Body of pancreas (tissue), 4 donors: Measurements from ENCODE around the gene RBM4B. TPM values are rescaled to one million over a fixed set of nuclear protein-coding genes. Genes with fewer than 3 reads are reported as not detected.

Source experiments
- ATAC-seq: fragments of 150-250 bp; one replicate; pipeline ENCODE4 v1.9.1; 2016
- DNase-seq, 4 donors: peaks; one replicate each; pipeline ENCODE4 v3.0.0-alpha.2; 2019
- H3K27ac ChIP-seq, 4 donors: fragments of 200-600 bp; sonication (generic); 1 replicate in 3 of 4; 2 replicates in 1 of 4; pipeline versions ENCODE4 v1.5.1 to v1.6.1; 2016 to 2019; ENCODE audit warnings: mild to moderate bottlenecking in 1 of 4, mixed read lengths in 1 of 4, moderate library complexity in 1 of 4
- H3K27me3 ChIP-seq, 2 donors: fragments of 200-600 bp; sonication (generic); one replicate each; pipeline ENCODE4 v1.6.0; 2016; ENCODE audit warnings: mild to moderate bottlenecking in 1 of 2
- H3K36me3 ChIP-seq, 2 donors: fragments of 200-600 bp; sonication (generic); replicated peaks in 1 of 2; 2 replicates each; pipeline ENCODE4 v1.5.1; 2016; ENCODE audit warnings: low read depth in 2 of 2; ENCODE audit not compliant: insufficient read depth in 1 of 2
- H3K4me1 ChIP-seq: fragments of 200-600 bp; sonication (generic); one replicate; pipeline ENCODE4 v1.6.0; 2016
- H3K4me3 ChIP-seq, 2 donors: fragments of 200-600 bp; sonication (generic); 1 replicate in 1 of 2; 2 replicates in 1 of 2; pipeline ENCODE4 v1.5.1; 2016 to 2019
- H3K9me3 ChIP-seq, 3 donors: fragments of 200-600 bp; sonication (generic); 1 replicate in 2 of 3; 2 replicates in 1 of 3; pipeline ENCODE4 v1.5.1; 2016
- POLR2A ChIP-seq, 3 donors: fragments of 450-650 bp; IDR thresholded peaks; one replicate each; pipeline ENCODE4 v1.6.1; 2016; ENCODE audit warnings: antibody characterized with exemption in 3 of 3, mild to moderate bottlenecking in 2 of 3
- WGBS, 2 donors: methylation state at CpG; one replicate each; pipeline ENCODE4 v1.1.5; 2017; 5-methylcytosine and 5-hydroxymethylcytosine counted together
- intact Hi-C: fragments of 100-400 bp; cut with DNase I; formaldehyde crosslinking; loops from one replicate; pipeline ENCODE4 v1.15.1; 2023
- total RNA-seq, 2 donors: library from RNA; depleted of rRNA; stranded (reverse); fragments of >200 nt; gene quantifications; one replicate each; pipeline ENCODE4 v1.1.0, GENCODE V29; 2016
- TF ChIP-seq, protein P1 (sequence below), 7 experiments: fragments of 450-650 bp in 4 of 7; fragments of 200-600 bp in 3 of 7; sonication (generic) in 3 of 7; IDR thresholded peaks; one replicate each; pipeline ENCODE4 v1.5.1; 2016 to 2019; ENCODE audit warnings: antibody characterized with exemption in 7 of 7

Gene RBM4B
- total RNA-seq, 2 donors from 2014 or later: 13.2 to 22.6 TPM

DNA sequence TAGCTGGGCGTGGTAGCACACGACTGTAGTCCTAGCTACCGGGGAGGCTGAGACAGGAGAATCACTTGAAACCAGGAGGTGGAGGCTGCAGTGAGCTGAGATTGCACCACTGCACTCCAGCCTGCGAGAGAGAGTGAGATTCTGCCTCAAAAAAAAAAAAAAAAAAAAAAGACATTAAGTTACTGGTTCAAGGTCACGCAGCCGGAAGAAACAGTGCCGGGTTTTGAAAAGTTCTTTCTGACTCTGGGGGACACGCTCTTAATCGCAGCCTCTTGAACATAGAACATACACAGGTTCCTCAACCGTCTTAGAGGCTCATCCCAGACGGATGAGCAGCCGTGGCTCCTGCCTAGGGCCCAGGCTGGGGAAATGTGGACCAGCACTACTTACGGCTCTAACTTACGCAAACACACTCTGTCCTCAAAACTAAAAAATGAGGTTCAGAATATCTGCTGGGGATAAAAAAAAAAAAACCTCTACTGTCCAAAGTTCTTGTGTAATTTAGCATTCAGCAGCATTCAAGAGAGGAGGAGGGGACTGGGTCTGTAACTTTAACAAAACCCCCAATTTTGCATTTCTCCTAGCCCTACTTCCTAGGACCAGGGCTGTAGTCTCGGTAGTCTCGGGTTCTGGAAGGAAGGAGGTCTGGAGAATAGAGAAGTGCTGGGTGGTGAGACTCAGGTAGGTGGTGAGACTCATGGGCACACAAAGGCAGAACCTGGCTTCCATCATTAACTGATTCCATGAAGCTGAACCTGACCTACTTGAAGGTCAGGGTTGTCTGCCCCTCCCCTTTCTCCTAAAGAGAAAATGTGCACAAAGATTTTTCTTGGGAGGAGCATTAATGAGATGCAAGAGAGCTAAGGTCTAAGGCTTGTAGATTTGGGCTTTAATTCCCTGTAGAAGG, 45.3 kb upstream of the RBM4B start:
- intact Hi-C loops: no loop called here
- peaks cover 45% of the 10 kb centered on the region for H3K4me1 ChIP-seq
- TF ChIP-seq, protein P1, sequence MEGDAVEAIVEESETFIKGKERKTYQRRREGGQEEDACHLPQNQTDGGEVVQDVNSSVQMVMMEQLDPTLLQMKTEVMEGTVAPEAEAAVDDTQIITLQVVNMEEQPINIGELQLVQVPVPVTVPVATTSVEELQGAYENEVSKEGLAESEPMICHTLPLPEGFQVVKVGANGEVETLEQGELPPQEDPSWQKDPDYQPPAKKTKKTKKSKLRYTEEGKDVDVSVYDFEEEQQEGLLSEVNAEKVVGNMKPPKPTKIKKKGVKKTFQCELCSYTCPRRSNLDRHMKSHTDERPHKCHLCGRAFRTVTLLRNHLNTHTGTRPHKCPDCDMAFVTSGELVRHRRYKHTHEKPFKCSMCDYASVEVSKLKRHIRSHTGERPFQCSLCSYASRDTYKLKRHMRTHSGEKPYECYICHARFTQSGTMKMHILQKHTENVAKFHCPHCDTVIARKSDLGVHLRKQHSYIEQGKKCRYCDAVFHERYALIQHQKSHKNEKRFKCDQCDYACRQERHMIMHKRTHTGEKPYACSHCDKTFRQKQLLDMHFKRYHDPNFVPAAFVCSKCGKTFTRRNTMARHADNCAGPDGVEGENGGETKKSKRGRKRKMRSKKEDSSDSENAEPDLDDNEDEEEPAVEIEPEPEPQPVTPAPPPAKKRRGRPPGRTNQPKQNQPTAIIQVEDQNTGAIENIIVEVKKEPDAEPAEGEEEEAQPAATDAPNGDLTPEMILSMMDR (IDR thresholded peaks at IDR 0.05): no peak
- TF ChIP-seq POLR2A (IDR thresholded peaks at IDR 0.05): no peak
- no peak overlapping the region for H3K27ac ChIP-seq
- H3K27me3 ChIP-seq: no peaks in the 10 kb centered on the region
- no peaks in the 10 kb centered on the region for H3K36me3 ChIP-seq
- ATAC-seq (no peak), DNase-seq (no peak)
- no peaks in the 10 kb centered on the region for H3K9me3 ChIP-seq
- WGBS, 2 donors: 68 to 71% methylated on average over 16 of the region's 16 CpGs
- H3K4me3 ChIP-seq: no peak overlapping the region

- Histone ChIP-seq H3K27ac (no peak overlapping the region), H3K36me3 (no peaks in the 10 kb centered on the region), H3K4me1 (peaks cover 49% of the 10 kb centered on the region), H3K27me3 (no peaks in the 10 kb centered on the region), H3K4me3 (no peak overlapping the region), H3K9me3 (no peaks in the 10 kb centered on the region)
- intact Hi-C loops: no loop called here
- DNase-seq (no peak), ATAC-seq (no peak)
- WGBS, 2 donors: 91 to 93% methylated on average over 9 of the region's 9 CpGs
- TF ChIP-seq, protein P1 (IDR thresholded peaks at IDR 0.05): no peak
- TF ChIP-seq POLR2A (IDR thresholded peaks at IDR 0.05): no peak
Observed at GRCh38 chr11:66721939-66722338, 44.3 kb upstream of the RBM4B start.

DNA sequence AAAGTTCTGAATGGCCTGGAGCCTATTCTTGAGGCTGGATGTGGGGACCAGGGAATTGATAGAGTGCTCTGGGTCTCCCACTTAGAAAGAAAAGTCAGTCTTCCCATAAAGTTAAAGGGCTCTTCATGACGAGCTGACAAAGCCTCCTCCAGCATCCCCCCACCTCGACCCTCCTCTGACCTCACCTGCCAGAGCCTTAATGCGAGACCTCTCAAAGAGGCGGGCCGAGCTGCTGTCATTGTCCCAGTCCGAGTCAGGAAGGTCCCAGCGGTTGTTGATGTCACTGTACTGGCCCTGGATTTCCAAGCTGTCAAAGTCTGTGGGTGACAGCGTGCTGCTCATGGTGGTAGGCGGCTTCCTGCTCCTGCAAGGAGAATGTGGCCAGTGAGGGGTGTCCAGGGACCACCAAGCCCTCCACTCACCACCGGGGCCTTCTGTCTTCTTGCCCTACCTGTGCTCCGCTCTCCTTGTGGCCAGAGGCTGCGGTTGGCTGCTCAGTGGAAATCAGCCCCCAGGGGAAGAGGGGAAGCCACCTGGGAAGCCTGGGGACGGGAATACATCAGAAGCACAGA, 43.3 kb upstream of the RBM4B start:
- H3K27ac ChIP-seq: peak overlapping the region; percentile 66 to 86 (median 78)
- DNase-seq: no peak
- H3K36me3 ChIP-seq: no peaks in the 10 kb centered on the region
- no peaks in the 10 kb centered on the region for H3K27me3 ChIP-seq
- H3K4me1 ChIP-seq: peaks cover 42% of the 10 kb centered on the region
- intact Hi-C loops: no loop called here
- no peaks in the 10 kb centered on the region for H3K9me3 ChIP-seq
- 89 to 92% methylated on average over 2 to 13 of the region's 13 CpGs for WGBS, 2 donors
- no peak for ATAC-seq
- no peak overlapping the region for H3K4me3 ChIP-seq
- TF ChIP-seq, protein P1 (IDR thresholded peaks at IDR 0.05): no peak
- TF ChIP-seq POLR2A (IDR thresholded peaks at IDR 0.05): no peak

DNA sequence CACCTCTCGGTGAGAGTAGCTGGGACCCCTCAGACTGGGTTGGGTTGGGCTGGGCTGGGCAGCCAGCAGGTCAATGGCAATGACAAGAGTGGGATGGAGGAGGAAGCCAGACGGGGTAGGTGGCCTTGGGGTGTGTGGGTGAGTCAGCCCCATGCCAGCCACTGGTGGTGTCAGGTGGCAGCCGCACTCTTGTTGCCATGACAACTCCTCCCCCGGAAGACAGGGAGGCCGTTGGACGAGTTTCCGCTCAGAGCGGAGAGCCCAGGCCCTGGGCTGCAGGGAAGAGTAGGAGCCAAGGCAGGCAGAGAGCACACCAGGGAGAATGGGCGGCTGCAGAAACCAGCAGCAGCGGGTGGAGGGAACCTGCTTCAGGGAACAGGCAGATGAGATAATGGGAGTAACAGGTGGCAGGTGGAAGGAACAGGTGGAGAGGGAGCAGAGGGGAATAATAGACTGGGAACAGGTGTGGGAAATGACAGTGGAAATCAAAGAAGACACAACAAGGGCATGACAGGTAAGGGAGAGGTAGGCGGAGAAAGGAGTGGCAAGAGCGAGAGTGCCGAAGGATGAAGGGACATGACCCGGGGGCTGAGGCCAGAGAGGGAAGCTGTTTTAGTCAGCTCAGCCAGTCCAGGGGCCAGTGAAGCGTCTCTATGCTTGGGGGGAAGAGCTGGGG, 42.7 kb upstream of the RBM4B start:
- Histone ChIP-seq H3K4me1 (peaks cover 42% of the 10 kb centered on the region), H3K9me3 (no peaks in the 10 kb centered on the region), H3K4me3 (no peak overlapping the region), H3K36me3 (no peaks in the 10 kb centered on the region), H3K27ac (peak overlapping the region; percentile 66 to 86 (median 78)), H3K27me3 (no peaks in the 10 kb centered on the region)
- peak; percentile 90 for ATAC-seq
- TF ChIP-seq, protein P1 (IDR thresholded peaks at IDR 0.05): no peak
- peak; percentile 72 to 89 (median 87) for TF ChIP-seq POLR2A (IDR thresholded peaks at IDR 0.05)
- intact Hi-C loops: no loop called here
- 24 to 34% methylated on average over 14 to 15 of the region's 15 CpGs for WGBS, 2 donors
- DNase-seq: peak; percentile 92 to 99 (median 97)
